DLD1 (cell line): Measurements from ENCODE around the gene ABCA3.
"Not testable (repeated sequence)": the region's sequence is repeated elsewhere in the genome, so short reads cannot be mapped to it uniquely, and the experiment has no call there.

Experiments used
- in situ Hi-C: cut with HindIII; loops from 2 replicates; pipeline ENCODE4 v1.10.0; 2017; ENCODE audit warnings: low sequenced_read_pairs

ABCA3 gene

GRCh38 chr16:2282866-2283555 is 57.5 kb downstream of the ABCA3 start:
- in situ Hi-C loops: no loop called here

DNA sequence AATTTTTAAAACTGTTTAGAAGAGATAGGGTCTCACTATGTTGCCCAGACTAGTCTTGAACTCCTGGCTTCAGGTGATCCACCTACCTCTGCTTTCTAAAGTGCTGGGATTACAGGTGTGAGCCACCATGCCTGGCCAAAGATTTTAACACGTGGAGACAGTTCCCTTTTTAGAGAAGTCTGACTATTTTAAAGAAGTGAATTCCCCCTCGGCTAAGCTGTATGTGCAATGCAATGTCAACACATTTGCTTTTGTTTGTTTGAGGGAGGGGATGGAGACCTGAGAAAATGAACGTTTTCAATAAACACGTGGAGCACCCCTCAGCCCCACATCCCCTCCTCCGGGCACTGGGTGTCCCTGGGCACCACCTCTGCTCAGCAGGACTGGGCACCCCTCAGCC is 58.3 kb downstream of the ABCA3 start:
- in situ Hi-C loops: no loop called here

DNA sequence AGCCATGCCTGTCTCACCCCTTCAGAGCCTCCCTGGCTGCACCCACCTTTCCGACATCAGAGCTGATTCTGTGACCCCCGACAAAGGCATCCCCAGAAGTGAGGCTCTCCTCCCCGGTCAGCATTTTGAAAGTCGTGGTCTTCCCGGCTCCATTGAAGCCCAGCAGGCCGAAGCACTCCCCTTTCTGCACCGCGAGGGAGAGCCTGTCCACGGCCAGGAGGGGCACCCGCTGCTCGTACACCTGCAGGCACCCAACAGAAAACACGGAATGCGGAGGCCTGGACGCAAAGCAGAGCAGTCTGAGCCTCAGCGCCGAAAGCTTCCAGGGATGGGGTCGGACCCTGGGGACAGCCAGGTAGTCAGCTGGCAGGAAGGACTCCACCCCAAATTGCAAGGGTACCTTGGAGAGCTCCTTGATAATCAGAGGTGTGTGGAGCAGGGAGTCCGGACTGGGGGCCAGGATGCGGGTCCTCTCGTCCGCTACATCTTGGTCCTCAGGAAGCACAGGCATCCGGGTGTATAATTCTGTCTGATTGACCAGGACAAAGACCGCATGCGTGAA is 59.5 kb downstream of the ABCA3 start:
- in situ Hi-C loops: no loop called here

DNA sequence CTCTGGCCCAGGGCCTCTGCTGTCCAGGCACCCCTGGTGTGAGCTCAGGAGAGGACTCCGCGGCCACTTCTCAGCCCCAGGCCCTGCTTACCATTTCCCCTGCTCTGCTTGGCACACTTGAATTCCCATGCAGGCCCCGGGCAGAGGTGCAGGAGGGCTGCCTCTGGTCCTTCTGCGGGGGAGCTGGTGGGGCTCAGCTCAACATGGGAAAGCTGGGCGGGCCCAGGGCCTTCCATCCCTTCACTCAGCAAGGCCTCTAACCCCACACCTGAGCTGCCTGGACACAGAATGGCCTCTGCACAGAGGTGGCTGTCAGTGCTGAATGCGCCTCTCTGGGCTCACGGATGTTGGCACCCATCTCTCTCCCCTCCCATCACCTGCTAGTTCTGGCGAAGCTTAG is 60.1 kb downstream of the ABCA3 start:
- in situ Hi-C loops: no loop called here

DNA sequence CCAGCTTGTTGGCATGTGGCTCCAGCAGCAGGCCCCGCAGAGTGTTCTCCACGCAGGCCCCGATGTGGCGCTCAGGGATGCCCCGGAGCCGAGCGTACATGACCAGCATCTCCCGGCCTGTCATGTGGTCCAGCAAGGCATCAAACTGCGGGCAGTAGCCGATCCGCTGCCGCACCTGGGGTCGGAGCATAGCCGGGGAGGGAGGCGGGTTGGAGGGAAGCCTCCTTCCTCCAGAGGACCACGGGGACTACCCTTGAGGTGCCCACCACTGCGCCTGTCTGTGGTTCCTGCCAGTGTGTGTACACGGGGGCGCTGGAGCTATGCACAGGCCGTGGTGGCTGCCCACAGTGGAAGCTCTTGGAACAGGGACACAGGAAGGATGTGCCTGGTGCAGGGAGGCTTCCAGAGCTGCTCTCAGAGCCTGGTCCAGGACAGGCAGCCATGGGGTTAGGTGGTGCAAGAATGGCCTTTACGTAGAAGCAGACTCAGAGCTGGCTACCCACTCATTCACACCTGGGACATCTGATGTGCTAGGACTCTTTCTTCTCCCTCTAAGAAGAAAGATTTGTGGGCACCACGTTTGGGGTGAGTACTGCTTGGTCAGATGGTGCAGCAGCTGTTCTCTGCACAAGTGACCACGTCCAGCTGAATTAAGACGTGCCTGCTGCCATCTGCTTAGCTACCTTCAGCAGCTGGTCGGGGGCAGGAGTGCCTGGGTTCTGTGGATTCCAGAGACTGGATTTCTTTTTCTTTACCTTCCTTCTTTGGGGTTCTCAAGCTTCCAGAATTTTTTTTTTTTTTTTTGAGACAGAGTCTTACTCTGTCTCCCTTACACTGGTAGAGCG is 61.4 kb downstream of the ABCA3 start:
- in situ Hi-C loops: no loop called here

DNA sequence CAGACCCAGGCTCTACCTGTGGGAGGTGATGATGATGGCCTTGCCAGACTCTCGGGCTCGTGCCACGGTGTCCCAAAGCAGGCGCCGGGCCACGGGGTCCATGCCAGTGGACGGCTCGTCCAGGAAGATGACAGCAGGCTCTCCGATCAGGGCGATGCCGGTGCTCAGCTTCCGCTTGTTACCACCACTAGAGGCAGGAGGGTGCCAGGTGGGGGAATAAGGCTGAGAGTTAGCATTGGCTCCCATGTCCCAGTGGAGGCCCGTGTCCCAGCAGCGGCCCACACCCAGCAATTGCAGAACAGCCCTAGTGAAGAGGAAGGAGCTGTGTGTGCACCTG is 62.3 kb downstream of the ABCA3 start:
- in situ Hi-C loops: no loop called here

GRCh38 chr16:2277466-2278271 is 62.9 kb downstream of the ABCA3 start:
- in situ Hi-C loops: no loop called here

DNA sequence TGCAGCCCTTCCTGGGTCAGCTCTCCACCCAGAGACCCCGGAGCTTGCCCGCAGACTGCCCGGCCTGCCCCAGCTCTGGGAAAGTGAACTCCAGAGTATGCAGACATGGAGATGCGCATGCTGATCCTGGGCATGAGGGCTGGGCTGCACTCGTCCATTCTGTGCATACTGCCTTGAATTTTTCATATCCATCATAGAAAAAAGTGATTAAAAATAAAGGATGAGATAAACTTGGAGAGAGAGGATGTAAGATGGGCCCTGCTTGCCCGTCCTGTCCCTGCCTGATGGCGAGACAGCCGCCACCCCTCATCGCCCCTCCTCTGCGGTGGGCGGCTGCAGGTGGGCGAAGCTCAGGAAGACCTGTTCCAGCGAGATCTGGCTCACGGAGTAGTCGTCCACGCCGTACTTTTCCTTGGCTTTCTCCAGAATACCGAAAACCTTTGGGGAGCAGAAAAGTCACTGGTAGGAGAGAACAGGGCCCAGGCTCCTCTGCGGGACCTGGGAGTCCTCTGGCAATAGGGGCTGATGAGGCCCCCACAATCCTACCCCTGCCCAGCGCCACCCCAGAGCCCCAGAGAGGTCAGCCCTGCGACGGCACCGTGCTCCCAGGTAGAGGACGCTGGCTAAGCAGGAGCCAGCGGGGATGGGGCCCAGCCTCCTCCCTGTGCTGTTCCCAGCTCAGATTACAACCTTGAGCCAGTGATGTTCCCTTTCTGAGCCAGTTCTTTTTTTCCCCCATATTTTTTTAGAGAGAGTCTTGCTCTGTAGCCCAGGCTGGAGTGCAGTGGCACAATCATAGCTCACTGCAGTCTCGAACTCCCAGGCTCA is 63.9 kb downstream of the ABCA3 start:
- in situ Hi-C loops: no loop called here

- in situ Hi-C loops: no loop called here
These were observed 64.8 kb downstream of the ABCA3 start for GRCh38 chr16:2275476-2276367.

DNA sequence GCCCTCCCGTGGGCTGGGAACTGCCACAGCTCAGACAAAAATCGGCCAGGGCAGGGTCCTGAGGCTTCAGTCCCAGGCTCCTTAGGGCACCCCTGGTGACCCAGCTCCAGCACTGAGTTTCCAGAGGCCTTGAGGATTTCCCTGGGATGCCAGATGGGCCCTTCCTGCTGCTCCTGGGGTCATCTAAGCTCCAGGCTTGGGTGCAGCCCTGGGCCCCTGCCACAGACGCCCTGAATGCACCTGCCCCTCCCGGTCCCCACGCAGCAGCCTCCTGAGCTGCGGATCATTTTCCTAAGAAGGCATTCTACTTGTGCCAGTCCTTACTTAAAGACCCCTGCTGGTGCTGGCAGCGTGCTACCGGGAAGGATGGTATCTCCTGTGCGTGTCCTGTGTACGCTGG is 66.6 kb downstream of the ABCA3 start:
- in situ Hi-C loops: no loop called here

DNA sequence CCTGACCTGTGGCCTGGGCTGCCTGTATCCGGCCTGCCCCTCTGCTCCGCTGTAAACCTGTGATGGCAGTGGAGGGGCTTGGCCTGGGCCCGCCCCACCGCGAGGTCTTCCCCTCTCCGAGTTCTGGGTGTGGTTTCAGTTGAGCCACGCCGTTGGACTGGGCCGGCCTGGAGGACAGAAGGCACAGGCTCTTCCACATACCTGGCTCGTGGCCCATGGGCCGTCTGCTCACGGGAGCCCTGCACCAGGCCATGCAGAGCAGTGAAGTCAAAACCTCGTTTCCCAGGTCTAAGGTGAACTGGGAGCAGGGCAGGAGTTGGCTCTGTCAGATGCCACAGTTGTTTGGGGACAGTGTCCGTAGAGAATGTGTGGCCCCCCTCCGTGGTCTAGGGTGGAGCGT is 67.0 kb downstream of the ABCA3 start:
- in situ Hi-C loops: no loop called here

DNA sequence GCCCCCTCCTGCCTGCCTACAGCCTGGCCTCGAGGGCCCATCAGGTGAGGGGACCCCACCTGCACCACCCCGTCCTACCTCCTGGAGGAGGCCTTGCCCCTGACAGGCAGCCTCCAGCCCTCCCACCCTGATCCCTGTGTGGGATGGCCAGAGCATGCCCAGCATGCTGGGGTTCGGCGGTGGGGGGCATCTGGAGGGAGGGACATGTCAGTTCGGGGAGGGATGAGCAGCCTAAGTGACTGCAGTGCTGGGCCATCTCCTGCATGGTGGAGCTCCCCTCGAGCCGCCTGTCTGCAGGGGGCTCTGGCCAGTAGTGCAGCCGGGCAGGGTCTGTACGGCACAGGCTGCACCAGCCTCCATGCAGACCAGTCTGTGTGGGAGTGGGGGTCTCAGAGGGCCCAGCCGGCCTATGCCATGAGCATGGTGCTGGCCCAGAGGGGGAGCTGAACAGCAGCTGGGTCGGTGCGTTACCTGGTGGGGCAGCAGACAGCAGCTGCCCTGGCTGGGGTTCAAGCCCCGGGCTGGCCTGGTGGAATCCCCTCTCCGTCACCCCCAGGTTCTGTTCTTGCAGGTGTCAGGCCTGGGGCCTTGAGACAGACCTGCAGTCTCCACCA is 68.6 kb downstream of the ABCA3 start:
- in situ Hi-C loops: no loop called here

GRCh38 chr16:2270588-2271470 is 69.7 kb downstream of the ABCA3 start:
- in situ Hi-C loops: no loop called here

DNA sequence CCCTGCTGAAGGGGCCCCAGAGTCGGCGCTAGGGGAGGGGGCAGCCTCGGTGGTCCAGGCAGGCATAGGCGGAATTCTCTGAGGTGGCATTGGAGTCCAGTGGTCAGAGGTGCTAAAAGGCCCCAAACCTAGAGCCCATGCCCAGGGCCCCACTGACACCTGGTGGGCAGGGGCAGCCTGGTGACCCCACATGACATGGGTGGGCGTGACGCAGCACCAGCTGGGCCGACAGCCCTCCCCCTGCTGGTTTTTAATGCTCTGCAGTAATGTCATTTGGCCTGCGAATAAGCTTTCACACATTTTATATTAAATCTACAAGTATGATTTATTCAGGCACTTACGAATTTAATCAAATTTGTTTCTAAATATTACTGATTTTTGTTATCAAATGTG is 70.5 kb downstream of the ABCA3 start:
- in situ Hi-C loops: no loop called here

GRCh38 chr16:2267913-2268666 is 72.4 kb downstream of the ABCA3 start, which contains the start of gene RNPS1:
Gene RNPS1 (minus strand): TSS chr16:2268126. CDS start chr16:2264643, 3,483 bp downstream.
- in situ Hi-C loops: no loop called here

- in situ Hi-C loops: not testable (repeated sequence)
These were observed 73.0 kb downstream of the ABCA3 start for GRCh38 chr16:2267505-2267912.

- in situ Hi-C loops: not testable (repeated sequence)
These were observed 73.6 kb downstream of the ABCA3 start for GRCh38 chr16:2266887-2267286.
